ENCODE results near the gene OBP2A.

DNA sequence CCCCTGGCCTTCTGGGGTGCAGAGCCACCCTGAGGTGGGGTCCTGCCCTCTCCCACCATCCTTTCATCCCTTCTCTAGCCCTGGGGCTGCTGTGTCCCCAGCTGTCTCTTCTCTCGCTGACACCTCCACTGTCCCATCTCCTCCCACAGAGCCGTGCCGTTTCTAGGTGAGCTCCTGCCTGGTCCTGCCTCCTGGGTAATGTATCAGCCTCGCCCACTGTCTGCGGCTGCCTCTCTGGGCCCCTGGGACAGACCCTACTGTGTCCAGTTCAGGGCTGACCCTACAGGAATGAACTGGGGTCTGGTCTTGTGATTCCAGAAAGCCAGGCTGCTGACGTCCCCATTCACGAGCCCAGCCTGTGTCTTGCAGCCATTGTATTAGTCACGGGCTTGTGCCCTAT is 19.7 kb downstream of the OBP2A start:
- TF ChIP-seq, protein P1, sequence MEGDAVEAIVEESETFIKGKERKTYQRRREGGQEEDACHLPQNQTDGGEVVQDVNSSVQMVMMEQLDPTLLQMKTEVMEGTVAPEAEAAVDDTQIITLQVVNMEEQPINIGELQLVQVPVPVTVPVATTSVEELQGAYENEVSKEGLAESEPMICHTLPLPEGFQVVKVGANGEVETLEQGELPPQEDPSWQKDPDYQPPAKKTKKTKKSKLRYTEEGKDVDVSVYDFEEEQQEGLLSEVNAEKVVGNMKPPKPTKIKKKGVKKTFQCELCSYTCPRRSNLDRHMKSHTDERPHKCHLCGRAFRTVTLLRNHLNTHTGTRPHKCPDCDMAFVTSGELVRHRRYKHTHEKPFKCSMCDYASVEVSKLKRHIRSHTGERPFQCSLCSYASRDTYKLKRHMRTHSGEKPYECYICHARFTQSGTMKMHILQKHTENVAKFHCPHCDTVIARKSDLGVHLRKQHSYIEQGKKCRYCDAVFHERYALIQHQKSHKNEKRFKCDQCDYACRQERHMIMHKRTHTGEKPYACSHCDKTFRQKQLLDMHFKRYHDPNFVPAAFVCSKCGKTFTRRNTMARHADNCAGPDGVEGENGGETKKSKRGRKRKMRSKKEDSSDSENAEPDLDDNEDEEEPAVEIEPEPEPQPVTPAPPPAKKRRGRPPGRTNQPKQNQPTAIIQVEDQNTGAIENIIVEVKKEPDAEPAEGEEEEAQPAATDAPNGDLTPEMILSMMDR (conservative IDR thresholded peaks at IDR 0.05 in 1 of 2, IDR thresholded peaks at IDR 0.05 in 1 of 2; ENCODE audit: extremely low read depth in 1 of 2, insufficient read depth in 1 of 2, low read depth in 1 of 2, low read length in 2 of 2), result no peak
- TF ChIP-seq EZH2 (IDR thresholded peaks at IDR 0.05; ENCODE audit: borderline replicate concordance, low read length), result no peak

All from mammary epithelial cell (primary cell).